CD4-positive, alpha-beta T cell treated with Interleukin-15 for 1 hour (primary cell): ENCODE results near the gene DENND4A.

ENCODE experiments used
- DNase-seq: peaks from one replicate; pipeline ENCODE4 v3.0.0-alpha.2; 2020

DENND4A gene

DNA sequence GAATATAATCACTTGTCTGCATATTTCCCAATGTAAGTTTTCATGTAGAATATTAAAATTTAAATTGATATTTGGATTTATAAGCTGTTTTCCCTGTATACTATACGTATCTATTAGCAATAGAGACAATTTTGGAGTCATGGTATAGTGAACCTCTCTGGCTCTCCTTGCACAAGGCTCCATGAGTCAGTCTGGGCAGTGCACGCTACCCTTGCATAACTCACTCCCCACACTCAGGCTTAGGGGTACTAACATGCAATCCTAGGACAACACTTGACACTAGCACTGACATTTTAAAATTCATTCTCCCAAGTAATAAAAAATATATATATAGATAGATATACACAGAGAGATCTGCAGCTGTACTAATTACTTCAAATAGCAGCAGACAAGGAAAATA is 131.2 kb downstream of the DENND4A start:
- DNase-seq: no peak

DNA sequence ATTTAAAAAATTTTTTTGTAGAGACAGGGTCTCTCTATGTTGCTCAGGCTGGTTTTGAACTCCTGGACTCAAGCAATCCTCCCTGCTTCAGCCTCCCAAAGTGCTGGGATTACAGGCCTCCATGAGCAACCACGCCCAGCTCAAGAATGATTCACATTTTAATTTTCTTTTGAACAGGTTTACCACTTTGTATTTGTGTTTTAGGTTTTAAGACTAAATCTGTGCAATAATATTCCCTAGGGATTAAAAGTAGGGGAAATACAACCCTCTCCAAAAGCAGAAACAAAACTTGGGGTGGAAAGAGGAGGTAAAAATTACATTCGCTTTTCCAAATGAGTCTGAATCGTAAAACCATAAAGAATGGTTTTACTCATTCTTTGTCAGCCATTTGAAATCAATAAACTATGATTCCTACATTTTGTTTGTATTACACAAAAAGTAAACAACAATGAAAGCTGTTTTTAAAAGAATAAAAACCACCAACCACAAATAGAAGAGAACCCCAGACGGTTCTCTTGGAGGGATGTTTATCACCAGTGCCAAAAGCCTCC is 132.5 kb downstream of the DENND4A start:
- no peak for DNase-seq

DNA sequence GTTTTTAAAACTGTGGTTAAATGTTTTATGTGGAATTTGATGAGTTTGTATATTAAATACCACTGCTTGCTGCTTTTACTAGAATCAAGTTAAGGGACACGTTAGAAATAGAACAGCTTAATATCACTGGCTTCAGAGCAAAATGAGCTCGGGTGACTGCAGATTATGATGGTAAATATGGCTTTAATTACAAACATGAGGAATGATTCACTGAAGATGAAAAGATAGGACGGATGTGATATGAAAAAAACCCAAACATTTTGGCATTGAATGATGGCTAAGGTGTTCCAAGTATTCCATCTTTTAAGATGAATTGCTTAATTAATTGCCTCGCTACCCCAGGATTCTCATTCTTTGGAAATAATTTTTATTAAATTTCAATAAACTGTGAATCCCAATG is 136.6 kb downstream of the DENND4A start:
- DNase-seq: no peak

DNA sequence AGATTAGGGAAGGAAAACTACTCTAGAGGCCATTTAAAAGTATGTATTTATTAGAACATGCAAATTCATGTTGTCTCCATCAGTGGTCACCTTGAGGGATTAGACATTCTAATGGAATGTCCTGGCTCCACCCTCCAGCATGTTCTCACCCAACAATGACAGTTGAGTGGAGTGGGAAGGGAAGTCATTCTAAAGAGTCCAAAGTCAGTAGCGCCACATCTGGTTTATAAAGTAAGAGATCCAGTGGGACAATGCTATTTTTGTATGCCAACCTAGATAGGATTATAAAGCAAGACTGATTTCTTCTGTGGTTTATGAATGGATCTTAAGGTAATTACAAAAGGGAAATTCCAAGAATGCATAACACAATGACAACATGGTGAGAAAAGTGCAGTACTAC is 137.1 kb downstream of the DENND4A start:
- no peak for DNase-seq

DNA sequence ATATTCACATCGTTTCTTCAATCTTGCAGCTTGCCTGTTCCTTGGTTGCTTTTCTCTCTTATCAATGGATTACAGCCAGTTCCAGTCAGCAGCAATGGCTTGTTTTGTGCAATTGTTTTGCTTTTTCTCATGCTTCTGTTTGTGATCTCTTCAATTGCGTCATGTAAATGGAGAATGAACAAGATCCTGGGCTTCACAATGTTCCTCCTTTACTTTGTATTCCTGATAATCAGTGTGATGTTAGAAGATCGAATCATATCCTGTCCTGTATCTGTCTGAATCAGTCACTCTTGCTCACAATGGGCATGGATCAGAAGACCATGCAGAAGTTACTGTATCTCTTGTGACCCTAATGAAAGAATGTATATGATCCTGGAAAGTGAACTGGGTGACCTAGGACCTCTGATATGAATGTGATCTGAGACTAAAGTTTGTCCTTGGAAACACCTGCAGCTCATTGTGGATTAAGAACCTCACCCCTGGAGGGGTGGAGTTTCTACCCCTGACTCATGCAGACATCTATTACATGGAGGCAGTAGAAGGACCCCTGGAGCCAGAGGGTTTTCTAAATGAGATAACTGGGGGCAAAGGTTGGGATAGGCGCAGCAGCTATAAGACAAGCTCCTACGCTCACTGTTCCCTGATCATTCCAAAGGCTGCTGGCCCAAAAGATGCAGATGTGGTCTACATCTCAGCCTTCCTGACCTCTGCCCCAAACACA is 138.1 kb downstream of the DENND4A start:
- no peak for DNase-seq

DNA sequence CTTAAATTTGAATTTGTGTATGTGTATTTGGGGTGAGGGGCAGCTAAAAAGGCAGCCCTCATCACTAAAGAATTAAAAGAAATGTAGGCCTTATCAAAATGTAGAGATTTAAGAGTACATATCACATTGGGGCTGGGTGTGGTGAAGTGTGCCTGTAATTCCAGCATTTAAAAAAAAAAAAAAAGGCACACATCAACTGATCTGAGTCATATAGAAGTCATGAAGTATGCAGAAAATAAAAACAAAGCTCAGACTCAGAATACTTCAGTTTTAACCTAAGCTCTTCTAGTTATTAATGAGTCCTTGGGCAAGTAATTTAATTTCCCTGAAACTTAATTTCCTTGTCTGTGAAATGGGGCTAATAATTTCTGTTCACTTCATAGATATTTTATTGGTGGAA is 138.8 kb downstream of the DENND4A start:
- no peak for DNase-seq

DNA sequence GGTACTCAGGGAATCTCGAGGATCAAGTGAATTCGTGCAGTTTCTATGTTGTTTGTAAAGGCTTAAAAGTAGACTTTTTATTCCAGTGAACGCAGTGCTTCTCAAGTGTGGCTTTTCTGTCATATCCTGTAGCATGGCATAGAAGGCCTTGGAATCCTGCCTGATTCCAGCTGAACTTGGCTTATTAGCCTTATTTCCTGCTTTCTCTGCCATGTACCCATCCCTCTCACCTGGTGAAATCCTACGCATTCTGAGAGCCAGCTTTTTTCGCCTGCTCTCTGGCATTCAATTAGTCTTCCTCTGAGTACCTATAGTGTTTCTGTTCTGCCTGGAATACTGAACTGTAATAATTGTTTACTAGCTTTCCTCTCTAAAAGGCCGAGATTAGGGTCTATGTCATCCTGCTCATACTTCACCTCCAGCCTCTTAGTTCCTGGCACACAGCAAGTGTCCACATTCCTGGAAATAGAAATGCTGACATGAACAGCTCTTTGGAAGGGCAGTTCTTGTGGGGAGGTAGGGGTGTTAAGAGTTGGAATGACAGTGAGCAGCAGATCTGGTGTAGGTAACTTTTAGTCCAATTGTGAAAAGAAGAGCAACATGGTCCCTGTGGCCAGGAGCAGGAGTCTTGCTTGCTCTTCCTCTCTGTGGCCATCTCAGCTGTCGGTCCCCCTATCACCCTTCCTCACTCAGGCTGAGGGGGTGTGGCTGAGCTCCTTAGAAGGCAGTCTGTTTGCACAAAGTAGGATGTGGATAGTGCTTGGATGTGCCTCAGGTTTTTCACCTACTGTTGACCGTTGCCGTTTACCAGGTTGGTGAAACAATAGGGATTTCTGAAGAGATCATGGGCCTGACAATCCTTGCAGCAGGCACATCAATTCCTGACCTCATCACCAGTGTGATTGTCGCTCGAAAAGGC is 140.0 kb downstream of the DENND4A start:
- no peak for DNase-seq

DNA sequence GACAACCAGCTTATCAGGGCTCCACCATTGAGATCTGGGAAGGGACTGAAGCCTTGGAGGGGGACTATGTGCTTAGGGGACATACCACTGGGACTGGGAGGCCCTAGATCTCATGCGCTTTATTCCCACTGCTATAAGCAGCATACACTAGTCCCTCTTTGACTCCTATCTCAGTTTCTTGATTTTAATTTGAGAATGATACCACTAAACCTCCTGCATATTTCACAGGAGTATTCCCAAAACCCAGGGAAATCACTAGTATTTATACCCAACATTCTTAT is 141.1 kb downstream of the DENND4A start:
- no peak for DNase-seq

DNA sequence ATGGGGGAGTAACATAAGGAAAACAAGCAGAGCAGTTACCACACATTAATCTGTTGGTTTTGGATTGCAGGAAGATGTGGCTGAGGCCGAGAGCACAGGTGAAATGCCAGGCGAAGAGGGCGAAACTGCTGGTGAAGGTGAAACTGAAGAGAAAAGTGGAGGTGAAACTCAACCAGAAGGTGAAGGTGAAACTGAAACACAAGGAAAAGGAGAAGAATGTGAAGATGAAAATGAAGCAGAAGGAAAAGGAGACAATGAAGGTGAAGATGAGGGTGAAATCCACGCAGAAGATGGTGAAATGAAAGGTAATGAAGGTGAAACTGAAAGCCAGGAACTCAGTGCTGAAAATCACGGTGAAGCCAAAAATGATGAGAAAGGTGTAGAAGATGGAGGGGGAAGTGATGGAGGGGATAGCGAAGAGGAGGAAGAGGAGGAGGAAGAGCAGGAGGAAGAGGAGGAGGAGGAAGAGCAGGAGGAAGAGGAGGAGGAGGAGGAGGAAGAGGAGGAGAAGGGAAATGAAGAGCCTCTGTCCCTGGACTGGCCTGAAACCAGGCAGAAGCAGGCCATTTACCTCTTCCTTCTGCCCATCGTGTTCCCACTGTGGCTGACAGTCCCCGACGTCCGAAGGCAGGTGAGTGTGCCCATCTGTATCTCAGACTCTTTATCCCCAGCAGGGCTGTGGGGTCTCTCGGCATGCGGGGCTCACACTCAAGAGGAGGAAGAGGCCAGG is 141.6 kb downstream of the DENND4A start:
- DNase-seq: no peak

DNA sequence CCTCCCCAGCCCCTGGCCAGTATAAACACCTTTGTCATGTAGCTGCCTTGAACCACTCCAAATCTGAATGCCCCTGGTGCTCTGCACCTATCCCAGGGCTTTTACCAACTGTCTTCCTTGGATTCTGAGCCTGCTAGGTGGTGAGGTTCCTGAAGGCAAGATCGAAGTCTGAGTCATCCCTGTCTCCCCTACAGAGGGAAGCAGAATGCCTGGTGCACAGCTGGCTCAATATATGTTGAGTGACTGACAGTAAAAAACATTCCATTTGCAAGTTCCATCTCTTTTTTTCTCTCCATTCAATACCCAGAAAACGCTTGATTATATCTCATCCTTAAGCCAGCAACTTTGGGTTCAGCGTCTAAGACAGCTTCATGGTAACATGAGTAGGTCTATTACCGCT is 145.6 kb downstream of the DENND4A start:
- no peak for DNase-seq

DNA sequence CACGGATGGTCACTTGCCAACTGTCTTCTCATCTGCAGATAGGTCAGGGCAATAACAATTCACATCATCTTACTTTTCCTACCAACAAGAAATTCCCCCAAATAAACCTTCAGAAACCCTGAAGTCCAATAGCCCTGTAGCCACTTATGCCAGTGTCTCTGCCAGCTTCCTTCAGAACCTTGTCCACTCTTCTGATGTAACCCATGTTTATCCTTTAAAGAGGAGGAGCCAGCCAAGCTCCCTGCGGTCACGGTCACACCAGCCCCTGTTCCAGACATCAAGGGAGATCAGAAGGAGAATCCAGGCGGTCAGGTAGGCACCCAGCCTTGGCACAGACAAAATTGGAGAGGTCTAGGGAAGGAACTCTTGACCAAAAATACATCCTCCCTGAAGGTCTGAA is 146.7 kb downstream of the DENND4A start:
- DNase-seq: no peak

DNA sequence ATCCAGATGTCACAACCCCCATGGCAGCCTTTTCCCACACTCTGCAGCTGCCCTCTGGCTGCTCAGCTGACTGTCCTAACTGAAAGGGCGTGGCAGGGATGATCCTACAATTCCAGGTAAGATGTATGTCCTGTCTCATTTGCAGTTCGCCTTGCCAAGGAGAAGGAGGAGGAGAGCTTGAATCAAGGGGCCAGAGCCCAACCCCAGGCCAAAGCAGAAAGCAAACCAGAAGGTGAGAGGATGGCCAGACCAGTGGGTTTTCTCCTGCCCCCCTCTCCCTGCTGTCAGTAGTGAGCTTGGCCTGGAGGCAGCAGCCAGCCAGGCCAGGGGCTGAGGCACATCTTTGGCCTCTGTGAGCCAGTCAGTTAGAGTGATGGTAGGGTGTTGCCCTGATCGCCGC is 147.8 kb downstream of the DENND4A start:
- no peak for DNase-seq

DNA sequence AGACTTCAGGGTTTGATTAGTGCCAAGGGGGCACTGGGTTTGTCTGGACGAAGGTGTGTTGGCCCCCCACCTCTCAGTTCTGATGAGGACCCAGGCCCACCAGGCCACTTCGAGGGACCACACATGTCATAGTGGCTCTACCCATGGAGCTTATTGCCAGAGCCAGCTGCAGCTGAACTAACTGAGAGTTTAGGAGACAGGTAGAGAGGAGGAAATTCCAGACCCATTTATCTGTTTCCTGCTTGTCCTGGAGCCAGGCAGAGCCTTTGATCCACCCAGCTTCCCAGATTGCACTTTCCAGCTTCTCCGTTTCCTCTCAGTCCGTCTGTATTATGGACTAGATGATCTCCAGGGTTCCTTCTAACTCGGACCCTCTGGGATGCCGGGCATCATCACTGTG is 149.5 kb downstream of the DENND4A start:
- no peak for DNase-seq

DNA sequence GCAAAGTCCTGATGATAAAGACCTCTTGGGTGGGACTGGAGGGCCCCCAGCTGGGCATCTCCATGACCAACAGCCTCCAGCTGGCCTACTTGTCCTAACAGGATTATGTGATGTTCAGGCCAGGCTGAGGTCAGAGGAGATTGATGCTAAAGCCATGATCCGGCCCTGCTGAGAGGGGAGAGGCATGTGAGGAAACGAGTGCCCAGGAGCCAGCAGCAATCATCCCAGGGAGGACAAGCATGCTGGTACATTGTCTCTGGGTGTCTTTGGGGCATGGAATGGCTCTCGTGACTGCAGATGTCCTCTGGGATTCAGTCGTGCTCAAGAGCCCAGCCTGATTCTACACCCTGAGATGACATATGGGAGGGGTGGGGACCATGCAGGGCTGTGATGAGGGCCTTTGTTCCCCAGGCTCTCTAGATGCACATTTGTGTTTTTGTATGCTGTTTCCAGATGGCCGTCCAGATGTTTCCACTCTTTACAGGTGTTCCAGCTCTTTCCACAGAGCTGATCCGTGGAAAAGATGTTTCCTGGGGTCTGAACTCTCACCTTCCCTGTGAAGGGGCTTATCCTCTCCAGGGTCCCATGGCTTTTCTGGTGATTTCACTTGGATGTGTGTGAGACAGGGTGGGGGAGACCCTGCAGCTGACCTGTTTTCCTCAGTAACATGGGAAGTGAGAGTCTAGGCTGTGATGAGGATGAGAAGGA is 150.2 kb downstream of the DENND4A start:
- no peak for DNase-seq

DNA sequence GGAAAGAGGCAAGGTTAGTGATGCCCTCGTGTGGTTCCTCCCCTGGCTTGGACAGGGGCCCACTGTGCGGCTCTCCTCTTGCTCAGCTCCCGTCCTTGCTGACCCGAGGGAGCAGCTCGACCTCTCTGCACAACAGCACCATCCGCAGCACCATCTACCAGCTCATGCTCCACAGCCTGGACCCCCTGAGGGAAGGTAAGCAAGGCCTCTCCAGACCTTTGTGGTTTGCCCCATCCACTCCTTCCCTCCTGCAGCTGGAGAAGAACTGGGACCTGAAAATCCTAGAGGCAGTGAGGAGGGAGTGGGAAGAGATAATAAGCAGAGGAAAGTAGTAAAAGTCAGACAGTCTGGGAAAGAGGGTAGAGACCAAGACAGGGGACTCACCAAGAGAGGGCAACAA is 152.6 kb downstream of the DENND4A start:
- DNase-seq: no peak

DNA sequence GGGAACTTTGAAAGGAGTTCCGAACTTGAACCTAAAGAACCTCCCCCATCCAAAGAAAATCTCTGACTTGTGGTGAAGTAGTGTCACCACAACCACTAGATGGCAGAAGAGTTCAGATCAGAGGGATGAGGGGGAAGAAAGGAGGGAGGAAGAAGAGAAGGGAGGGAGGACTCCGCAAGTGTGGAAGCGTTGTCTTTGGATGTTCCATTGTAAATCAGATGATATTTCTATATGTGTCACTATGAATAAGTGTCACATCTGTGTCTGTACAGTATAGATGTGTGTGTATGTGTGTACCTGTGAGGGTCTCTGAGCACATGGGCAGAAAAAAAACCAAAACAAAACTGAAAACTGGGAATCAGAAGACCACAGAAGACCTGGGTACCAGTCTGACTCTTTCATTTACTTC is 153.4 kb downstream of the DENND4A start:
- peak; percentile 35 for DNase-seq

DNA sequence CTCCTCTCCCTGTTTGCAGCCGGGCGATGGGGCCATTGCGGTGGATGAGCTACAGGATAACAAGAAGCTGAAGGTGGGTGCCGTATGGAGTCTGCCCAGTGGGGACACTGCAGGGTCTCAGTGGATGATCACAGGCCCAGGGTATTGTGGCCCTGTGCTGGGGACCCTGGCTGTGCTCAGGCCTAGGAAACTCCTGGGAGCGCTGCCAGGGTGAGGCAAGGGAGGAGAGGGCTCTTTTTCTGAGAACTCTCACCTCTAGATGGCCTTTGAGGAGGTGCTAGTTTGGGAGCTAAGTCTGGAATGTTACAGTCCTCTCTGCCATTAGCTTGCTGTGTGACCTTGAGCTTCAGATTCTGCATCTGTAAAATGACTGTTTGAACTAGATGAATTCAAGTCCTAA is 154.0 kb downstream of the DENND4A start:
- no peak for DNase-seq

DNA sequence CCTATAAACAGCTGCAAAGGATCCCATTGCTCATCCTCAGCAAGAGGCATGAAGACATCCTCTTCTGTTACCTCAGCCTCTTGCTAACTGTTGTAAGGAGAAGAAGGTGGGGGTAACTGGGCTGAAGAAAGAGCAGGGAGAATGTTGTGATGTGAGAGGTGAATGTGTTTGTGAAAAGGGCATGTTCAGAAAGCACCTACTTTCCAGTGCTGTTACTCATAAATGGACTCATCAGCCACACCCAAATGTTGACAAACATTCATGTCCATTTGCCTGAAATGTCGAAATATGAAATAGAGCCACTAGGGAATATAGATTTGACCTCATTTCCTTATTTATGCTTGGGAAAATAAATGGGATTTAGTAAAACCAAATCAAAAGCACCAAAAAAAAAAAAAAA is 157.7 kb downstream of the DENND4A start:
- no peak for DNase-seq

DNA sequence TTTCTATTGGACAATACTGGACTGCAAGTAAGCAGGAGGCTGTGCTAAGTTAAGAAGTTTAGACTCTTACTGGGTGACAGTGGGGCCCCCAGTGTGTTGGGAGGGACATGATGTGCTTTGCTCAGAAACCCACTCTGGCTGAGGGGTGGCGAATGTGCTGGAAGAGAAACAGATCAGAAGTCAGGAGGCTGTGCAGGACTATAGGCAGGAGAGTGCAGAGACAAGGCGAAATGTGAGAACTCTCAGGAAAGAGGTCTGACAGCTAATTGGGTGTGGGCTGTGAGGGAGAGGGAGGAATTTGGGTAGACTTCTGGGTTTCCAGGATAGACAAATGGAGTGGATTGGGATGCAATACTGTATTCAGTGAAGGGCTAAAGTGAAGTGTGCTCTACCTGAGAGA is 158.3 kb downstream of the DENND4A start:
- no peak for DNase-seq

DNA sequence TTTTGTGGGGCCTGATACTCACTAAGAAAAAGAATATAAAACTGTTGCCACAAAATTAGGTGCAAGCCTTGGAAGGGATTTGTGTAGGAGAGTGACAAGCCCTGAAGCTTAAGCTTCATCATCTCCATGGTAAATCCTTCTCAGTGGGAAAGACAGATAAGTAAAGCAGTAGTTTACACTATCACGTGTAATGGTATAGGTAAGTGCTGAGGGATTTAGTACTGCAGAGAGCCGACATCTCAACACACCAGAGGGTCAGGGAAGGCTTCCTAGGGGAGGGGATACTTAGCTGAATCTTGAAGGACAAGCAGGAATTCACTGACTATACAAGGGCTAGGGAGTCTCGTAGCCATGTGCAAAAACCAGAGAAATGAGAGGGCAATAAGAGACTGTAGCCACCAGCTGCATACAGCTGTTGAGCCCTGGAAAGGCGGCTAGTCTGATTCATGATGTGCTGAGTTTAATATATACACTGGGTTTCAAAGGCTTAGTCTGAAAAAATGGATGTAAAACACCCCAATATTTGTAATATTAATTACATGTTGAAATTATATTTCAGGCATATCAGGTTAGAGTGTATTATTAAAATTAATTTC is 159.2 kb downstream of the DENND4A start:
- DNase-seq: no peak

DNA sequence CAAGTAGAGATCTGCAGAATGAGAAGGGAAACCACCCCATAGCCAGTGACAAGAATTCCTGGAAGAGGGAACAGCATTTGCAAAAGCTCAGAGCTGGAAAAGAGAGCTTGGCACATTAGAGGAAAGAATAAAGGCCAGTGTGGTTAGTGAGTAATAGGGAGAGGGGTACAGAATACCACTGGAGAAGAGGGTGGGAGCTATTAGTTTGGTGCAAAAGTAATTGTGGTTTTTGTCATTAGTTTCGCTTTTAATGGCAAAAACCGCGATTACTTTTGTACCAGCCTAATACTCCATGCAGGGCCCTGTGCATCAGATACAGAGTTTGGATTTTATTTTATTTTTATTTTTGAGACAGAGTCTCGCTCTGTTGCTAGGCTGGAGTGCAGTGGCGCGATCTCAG is 160.6 kb downstream of the DENND4A start:
- no peak for DNase-seq

DNA sequence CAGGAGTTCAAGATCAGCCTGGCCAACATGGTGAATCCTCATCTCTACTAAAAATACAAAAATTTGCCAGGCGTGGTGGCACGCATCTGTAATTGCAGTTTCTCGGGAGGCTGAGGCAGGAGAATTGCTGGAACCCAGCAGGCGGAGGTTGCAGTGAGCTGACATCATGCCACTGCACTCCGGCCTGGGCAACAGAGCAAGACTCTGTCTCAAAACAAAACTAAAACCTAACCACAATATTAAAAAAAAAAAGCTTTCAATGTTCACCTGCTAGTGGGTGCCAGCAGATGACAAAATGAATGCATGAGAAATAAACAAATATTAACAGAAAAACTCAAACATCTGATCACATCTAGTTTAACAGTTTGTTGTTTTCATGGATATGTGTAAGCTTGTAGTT is 161.3 kb downstream of the DENND4A start:
- DNase-seq: no peak

DNA sequence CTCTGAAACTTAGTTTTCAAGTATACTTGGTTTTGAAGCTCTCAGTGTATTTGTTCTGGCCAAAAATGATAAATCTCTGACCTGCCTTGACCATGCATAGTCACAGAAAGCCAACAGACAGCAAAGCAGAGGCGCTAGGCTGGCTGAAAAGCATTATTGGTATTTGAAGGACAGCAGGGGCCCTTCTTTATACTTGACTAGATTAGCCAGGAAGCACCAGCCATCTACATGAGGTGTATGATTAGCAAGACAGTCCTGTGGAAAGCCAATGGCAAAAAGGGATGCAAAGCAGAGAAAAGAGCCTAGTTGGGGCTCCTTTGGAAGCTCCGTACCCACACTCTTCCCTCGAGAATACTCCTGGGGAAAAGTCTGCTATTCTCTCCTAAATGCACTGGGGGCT is 162.5 kb downstream of the DENND4A start:
- DNase-seq: no peak
